Vagina (tissue), 2 donors: Measurements from ENCODE around the gene YAP1. TPM values are rescaled to one million over a fixed set of nuclear protein-coding genes. Genes with fewer than 3 reads are reported as not detected.
A peak's percentile ranks its signal among the peaks of the same experiment; 100 is the strongest.

ENCODE experiments used
- DNase-seq, 2 donors: peaks; one replicate each; pipeline ENCODE4 v3.0.0-alpha.2; 2017; ENCODE audit errors: extremely low spot score in 2 of 2
- H3K27ac ChIP-seq: fragments of 200-600 bp; sonication (generic); one replicate; pipeline ENCODE4 v1.5.1; 2019
- H3K27me3 ChIP-seq: fragments of 200-600 bp; sonication (generic); one replicate; pipeline ENCODE4 v1.5.1; 2019
- H3K36me3 ChIP-seq, 2 donors: fragments of 200-600 bp; sonication (generic); one replicate each; pipeline ENCODE4 v1.5.1; 2017 to 2019
- H3K4me1 ChIP-seq: fragments of 200-600 bp; sonication (generic); one replicate; pipeline ENCODE4 v1.5.1; 2019
- H3K4me3 ChIP-seq, 2 donors: fragments of 200-600 bp; sonication (generic); 1 replicate in 1 of 2; 2 replicates in 1 of 2; pipeline ENCODE4 v1.5.1; 2016 to 2019
- H3K9me3 ChIP-seq: fragments of 200-600 bp; sonication (generic); one replicate; pipeline ENCODE4 v1.5.1; 2019
- POLR2A ChIP-seq, 2 donors: fragments of 450-650 bp; IDR thresholded peaks; one replicate each; pipeline ENCODE4 v1.6.1; 2017; ENCODE audit warnings: antibody characterized with exemption in 2 of 2, mild to moderate bottlenecking in 2 of 2, moderate library complexity in 2 of 2
- POLR2AphosphoS5 ChIP-seq, 2 donors: sonication (generic); formaldehyde crosslinking; IDR thresholded peaks; one replicate each; pipeline ENCODE4 v1.9.0; 2017; ENCODE audit warnings: antibody characterized with exemption in 2 of 2, mild to moderate bottlenecking in 2 of 2, low read depth in 1 of 2; ENCODE audit not compliant: insufficient read depth in 1 of 2
- intact Hi-C: fragments of 100-400 bp; cut with DNase I; formaldehyde crosslinking; loops from one replicate; pipeline ENCODE4 v1.15.1; 2023
- total RNA-seq: library from RNA; depleted of rRNA; stranded (reverse); fragments of >200 nt; gene quantifications from one replicate; pipeline ENCODE4 v1.2.3, GENCODE V29; 2016
- TF ChIP-seq, protein P1 (sequence below), 3 experiments: fragments of 450-650 bp in 2 of 3; fragments of 200-600 bp in 1 of 3; sonication (generic) in 1 of 3; IDR thresholded peaks; one replicate each; pipeline ENCODE4 v1.5.1; 2017 to 2019; ENCODE audit warnings: antibody characterized with exemption in 3 of 3, mild to moderate bottlenecking in 2 of 3, moderate library complexity in 2 of 3

The YAP1 gene
- total RNA-seq, 1 donor from 2014 or later: 232 TPM

DNA sequence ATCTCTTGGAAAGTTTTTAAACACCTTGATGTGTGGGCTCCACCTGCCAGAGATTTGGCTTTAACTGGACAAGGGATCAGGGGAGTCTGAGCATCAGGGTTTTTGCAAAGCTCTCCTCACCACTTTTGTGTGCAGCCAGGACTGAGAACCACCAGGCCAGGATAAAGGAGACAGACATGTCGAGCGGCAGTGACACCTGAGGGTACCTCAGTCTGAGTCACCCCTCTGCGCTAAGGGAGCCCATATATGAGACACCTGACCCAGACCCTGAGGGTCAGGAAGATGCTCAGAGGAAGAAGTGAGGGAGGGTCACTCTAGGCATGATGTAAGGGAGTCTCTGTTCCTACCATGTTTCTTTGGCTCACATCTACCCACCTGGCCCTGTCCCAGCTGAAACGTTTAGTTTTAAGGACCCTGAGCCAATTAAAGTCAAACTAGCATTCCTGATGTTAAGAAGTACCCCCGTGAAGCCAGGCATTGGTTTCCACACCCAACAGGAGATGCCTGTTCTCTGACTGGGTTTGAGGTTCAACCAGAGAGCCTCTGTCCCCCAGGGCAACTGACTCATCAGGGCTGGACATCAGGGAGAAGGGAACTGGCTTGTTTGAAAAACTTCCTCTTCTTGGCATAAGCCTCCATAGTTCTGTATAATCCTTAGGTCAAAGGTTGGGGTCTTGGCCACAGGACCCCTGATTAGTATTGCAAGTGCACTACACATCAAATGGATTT lies 134.6 kb downstream of the YAP1 start:
- Histone ChIP-seq H3K4me1 (peaks cover 17% of the 10 kb centered on the region), H3K9me3 (no peaks in the 10 kb centered on the region), H3K4me3 (no peak overlapping the region), H3K27ac (no peak overlapping the region), H3K36me3 (no peaks in the 10 kb centered on the region), H3K27me3 (no peaks in the 10 kb centered on the region)
- DNase-seq: no peak
- intact Hi-C loops: no loop called here
- no peak for TF ChIP-seq POLR2A (IDR thresholded peaks at IDR 0.05)

DNA sequence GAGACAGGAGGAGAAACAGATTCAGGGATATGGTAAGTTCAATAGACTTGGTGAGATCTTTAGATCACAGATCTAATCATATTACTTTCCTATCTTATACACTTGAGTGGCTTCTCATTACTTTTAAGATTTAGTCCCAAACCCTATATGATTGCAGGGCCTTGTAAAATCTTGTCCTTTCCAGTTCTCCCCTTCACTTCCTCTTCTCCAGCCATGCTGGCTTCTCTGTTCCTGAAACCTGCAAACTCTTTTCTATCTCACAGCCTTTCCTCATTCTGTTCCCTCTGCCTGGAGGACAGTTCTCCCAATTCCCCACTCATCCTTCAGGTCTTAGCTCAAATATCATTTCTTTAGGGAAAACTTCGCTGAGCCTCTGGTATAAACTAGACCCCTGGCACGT lies 141.2 kb downstream of the YAP1 start:
- Histone ChIP-seq H3K4me1 (peaks cover 16% of the 10 kb centered on the region), H3K36me3 (no peaks in the 10 kb centered on the region), H3K4me3 (no peak overlapping the region), H3K27ac (no peak overlapping the region), H3K27me3 (no peaks in the 10 kb centered on the region), H3K9me3 (no peaks in the 10 kb centered on the region)
- no peak for DNase-seq
- intact Hi-C loops: no loop called here
- TF ChIP-seq, protein P1, sequence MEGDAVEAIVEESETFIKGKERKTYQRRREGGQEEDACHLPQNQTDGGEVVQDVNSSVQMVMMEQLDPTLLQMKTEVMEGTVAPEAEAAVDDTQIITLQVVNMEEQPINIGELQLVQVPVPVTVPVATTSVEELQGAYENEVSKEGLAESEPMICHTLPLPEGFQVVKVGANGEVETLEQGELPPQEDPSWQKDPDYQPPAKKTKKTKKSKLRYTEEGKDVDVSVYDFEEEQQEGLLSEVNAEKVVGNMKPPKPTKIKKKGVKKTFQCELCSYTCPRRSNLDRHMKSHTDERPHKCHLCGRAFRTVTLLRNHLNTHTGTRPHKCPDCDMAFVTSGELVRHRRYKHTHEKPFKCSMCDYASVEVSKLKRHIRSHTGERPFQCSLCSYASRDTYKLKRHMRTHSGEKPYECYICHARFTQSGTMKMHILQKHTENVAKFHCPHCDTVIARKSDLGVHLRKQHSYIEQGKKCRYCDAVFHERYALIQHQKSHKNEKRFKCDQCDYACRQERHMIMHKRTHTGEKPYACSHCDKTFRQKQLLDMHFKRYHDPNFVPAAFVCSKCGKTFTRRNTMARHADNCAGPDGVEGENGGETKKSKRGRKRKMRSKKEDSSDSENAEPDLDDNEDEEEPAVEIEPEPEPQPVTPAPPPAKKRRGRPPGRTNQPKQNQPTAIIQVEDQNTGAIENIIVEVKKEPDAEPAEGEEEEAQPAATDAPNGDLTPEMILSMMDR (IDR thresholded peaks at IDR 0.05): no peak
- TF ChIP-seq POLR2A (IDR thresholded peaks at IDR 0.05) (no peak), POLR2AphosphoS5 (IDR thresholded peaks at IDR 0.05; ENCODE audit: insufficient read depth in 1 of 2, low read depth in 1 of 2) (no peak)

DNA sequence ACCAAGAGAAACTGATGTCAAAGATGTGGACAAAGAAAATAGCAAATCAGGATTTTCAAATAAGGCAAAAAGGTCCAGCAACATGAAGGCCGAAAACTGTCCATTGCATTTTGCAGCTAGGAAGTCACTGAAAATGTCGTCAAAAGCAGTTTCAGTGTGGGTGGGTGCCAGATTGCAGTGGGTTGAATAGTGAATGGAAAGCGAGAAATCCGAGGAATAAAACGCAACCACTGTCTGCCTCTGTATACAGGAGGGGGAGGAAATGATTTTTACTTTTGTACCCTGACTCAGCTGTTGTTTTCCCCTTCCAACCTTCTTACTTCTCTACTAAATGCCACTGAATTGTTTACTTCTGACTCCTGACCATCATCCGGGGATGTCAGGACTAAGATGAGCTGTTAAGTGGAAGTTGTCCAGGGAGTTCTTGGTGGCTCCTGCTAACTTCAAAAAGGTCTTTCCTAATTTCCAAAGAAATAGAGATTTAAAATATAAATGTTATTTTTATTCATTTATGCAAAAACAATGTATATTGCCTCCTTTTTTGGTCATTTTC lies 142.2 kb downstream of the YAP1 start:
- Histone ChIP-seq H3K36me3 (no peaks in the 10 kb centered on the region), H3K27me3 (no peaks in the 10 kb centered on the region), H3K4me1 (peaks cover 16% of the 10 kb centered on the region), H3K9me3 (no peaks in the 10 kb centered on the region), H3K4me3 (no peak overlapping the region), H3K27ac (peak overlapping the region; percentile 35)
- no peak for DNase-seq
- intact Hi-C loops: no loop called here
- TF ChIP-seq POLR2AphosphoS5 (IDR thresholded peaks at IDR 0.05; ENCODE audit: insufficient read depth in 1 of 2, low read depth in 1 of 2) (no peak), POLR2A (IDR thresholded peaks at IDR 0.05) (no peak)
- TF ChIP-seq, protein P1 (IDR thresholded peaks at IDR 0.05): no peak

DNA sequence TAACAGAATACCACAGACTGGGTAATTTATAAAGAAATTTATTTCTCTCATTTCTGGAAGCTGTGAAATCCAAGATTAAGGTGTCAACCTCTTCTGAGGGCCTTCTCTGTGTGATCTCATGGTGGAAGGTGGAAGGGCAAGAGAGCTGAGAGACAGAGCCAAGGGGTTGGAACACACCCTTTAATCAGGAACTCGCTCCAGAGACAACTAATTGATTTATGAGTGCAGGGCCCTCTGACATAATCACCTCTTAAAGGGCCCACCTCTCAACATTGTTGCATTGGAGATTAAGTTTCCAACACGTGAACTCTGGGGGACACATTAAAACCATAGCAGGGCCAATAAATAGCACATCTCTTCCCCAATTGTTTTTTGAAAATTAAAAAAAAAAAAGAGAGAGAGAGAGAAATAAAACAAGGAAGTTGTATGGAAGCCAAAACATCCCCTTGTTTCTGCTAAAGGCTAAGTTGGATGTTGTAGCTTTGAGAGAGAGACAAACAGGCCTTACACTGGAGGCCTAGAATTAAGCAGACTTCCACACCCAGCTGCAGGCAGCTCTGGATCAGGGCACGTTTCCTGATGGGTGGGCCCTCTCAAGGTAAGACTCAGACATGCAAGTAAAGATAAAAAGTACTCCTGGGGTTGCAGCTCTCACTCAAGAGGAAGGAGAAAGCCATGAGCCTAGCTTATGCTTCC lies 142.9 kb downstream of the YAP1 start:
- Histone ChIP-seq H3K4me1 (peaks cover 16% of the 10 kb centered on the region), H3K4me3 (no peak overlapping the region), H3K36me3 (no peaks in the 10 kb centered on the region), H3K9me3 (no peaks in the 10 kb centered on the region), H3K27me3 (no peaks in the 10 kb centered on the region), H3K27ac (peak overlapping the region; percentile 35)
- no peak for DNase-seq
- TF ChIP-seq, protein P1 (IDR thresholded peaks at IDR 0.05): no peak
- TF ChIP-seq POLR2AphosphoS5 (IDR thresholded peaks at IDR 0.05; ENCODE audit: insufficient read depth in 1 of 2, low read depth in 1 of 2) (peak in 1 of 2 donors; percentile 17), POLR2A (IDR thresholded peaks at IDR 0.05) (no peak)
- intact Hi-C loops: no loop called here

DNA sequence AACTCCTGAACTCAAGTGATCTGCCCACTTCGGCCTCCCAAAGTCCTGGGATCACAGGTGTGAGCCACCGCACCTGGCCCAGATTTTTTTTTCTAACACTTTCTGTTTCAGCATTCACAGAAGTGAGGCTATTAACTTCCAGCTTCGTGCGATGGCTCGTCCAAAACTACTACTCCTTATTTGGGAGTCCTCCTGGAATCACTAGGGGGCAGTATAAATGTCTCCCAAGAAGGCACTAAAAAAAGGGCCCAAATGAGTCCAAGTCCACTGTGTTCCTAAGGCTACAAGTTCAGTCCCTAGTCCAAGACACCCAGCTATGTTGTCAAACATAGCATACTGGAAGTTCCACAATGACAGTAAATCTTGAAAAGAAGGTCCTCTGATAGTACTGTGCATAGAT lies 143.8 kb downstream of the YAP1 start:
- Histone ChIP-seq H3K27me3 (no peaks in the 10 kb centered on the region), H3K36me3 (no peaks in the 10 kb centered on the region), H3K27ac (peak overlapping the region; percentile 35), H3K4me3 (no peak overlapping the region), H3K4me1 (peaks cover 16% of the 10 kb centered on the region), H3K9me3 (no peaks in the 10 kb centered on the region)
- intact Hi-C loops: no loop called here
- no peak for TF ChIP-seq POLR2A (IDR thresholded peaks at IDR 0.05)
- TF ChIP-seq POLR2AphosphoS5 (IDR thresholded peaks at IDR 0.05; ENCODE audit: insufficient read depth in 1 of 2, low read depth in 1 of 2): no peak
- TF ChIP-seq, protein P1 (IDR thresholded peaks at IDR 0.05): no peak
- DNase-seq: no peak
